Activated CD8-positive, alpha-beta memory T cell treated with anti-CD3 and anti-CD28 coated beads, Interleukin-2, amount 10 ng/mL, durations not matched to agents 7 days and 5 days (primary cell): ENCODE measurements around the gene AUTS2. TPM values are rescaled to one million over a fixed set of nuclear protein-coding genes. Genes with fewer than 3 reads are reported as not detected.
"Not testable (repeated sequence)": the region's sequence is repeated elsewhere in the genome, so short reads cannot be mapped to it uniquely, and the experiment has no call there.

Experiments
- ATAC-seq: fragments of 150-1000 bp; cut with Tn5 transposase; one replicate; pipeline ENCODE4 v1.10.0; 2021; ENCODE audit warnings: moderate library complexity
- CTCF ChIA-PET: fragments of 350-600 bp; sonication (Branson Sonifier 250); formaldehyde crosslinking; loops from one replicate; lab custom pipeline; 2021; ENCODE audit warnings: antibody characterized with exemption; lab: Charles Lee
- DNase-seq: peaks from one replicate; pipeline ENCODE4 v3.0.0-alpha.2; 2020
- H3K27ac Mint-ChIP-seq: one replicate; pipeline ENCODE4 v1.8.0; 2021; ENCODE audit warnings: mild to moderate bottlenecking, mixed read lengths
- H3K27me3 Mint-ChIP-seq: one replicate; pipeline ENCODE4 v1.8.0; 2021; ENCODE audit warnings: mixed read lengths
- H3K36me3 Mint-ChIP-seq: one replicate; pipeline ENCODE4 v1.8.0; 2021; ENCODE audit warnings: mild to moderate bottlenecking, mixed read lengths
- H3K4me1 Mint-ChIP-seq: one replicate; pipeline ENCODE4 v1.8.0; 2021; ENCODE audit warnings: mixed read lengths
- H3K4me3 Mint-ChIP-seq: one replicate; pipeline ENCODE4 v1.8.0; 2021; ENCODE audit warnings: mild to moderate bottlenecking, moderate library complexity, mixed read lengths
- H3K9me3 Mint-ChIP-seq: one replicate; pipeline ENCODE4 v1.8.0; 2022; ENCODE audit warnings: low read depth, mixed read lengths
- total RNA-seq, 2 experiments: library from RNA; stranded (reverse); gene quantifications; one replicate each; pipeline ENCODE4 v1.2.3, GENCODE V29; 2021

AUTS2 gene
- total RNA-seq, 2 experiments from 2014 or later, result 9.5 to 24.4 TPM

DNA sequence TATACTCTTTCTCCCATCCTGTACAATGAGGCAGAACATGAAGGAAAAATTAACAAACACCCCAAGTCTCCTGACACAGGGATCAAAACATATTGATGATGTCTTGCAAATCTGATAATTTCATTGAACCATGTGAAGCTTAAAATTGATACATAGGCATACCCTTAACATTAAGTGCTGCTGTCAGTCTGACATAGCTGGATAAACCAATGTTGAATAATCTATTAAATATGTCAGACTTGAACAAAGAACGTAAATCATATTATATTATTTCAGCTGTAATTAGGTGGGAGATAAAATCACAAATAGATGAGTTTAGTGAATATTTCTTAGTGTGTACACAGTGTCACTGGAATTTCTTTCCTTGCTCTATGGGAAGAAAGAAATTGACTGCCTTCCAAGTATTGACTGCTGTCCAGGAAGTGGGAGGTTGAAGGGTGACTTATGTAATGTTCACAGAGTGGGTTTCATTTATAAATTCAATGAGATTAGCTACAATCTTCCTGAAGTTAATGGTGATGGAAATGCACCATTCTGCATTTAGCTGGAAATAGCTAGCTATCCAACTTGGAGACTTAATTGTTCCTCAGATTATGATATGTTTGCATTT is 170.8 kb downstream of the AUTS2 start:
- H3K27me3 Mint-ChIP-seq, result peaks cover 5% of the 10 kb centered on the region
- CTCF ChIA-PET, result no interaction called here
- no peak for DNase-seq
- peaks cover 8% of the 10 kb centered on the region for H3K4me1 Mint-ChIP-seq
- no peak for ATAC-seq
- no peaks in the 10 kb centered on the region for H3K36me3 Mint-ChIP-seq
- no peak overlapping the region for H3K4me3 Mint-ChIP-seq
- H3K27ac Mint-ChIP-seq, result no peak overlapping the region
- H3K9me3 Mint-ChIP-seq, result peaks cover 4% of the 10 kb centered on the region

DNA sequence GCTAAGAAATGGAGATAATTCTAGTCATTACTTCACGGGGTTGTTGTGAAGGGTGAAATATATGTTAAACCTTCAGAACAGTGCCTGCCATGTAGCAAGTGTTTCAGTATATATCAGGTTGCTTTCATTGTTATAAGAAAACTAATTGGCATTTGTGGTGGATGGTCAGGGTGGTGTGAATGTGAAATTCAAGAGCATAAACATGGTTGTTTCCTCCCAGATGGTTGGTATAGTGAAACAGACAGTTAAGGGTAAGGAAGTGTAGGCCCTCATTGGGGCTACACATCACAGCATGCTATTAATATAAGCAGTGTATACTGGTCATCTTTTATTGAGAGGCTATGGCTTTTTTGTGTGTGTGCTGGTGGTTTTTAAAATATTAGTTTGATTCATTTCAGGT is 171.6 kb downstream of the AUTS2 start:
- no peak overlapping the region for H3K27ac Mint-ChIP-seq
- peaks cover 7% of the 10 kb centered on the region for H3K4me1 Mint-ChIP-seq
- ATAC-seq (no peak), DNase-seq (no peak)
- peaks cover 4% of the 10 kb centered on the region for H3K9me3 Mint-ChIP-seq
- H3K4me3 Mint-ChIP-seq, result no peak overlapping the region
- CTCF ChIA-PET, result no interaction called here
- no peaks in the 10 kb centered on the region for H3K36me3 Mint-ChIP-seq
- peaks cover 2% of the 10 kb centered on the region for H3K27me3 Mint-ChIP-seq

DNA sequence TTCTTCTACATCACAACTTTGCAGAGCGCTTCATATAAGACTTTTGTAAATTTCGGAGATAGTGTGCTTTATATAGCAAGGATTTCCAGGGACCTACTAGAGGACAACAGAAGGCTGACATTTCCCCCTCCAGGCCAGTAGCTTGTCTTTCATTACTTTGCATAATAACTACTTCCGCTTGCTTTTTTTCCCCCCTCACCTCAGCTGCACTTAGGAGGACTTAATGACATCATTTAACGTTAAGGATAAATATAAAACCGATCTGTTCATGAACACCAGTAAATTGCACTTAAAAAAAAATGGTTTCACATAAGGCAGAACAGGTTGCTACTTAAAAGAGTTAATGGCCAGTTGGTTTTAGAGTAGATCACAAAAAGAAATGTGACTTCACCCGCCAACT is 172.3 kb downstream of the AUTS2 start:
- ATAC-seq (no peak), DNase-seq (no peak)
- Mint-ChIP-seq H3K4me1 (peaks cover 3% of the 10 kb centered on the region), H3K4me3 (no peak overlapping the region), H3K27me3 (peaks cover 2% of the 10 kb centered on the region), H3K27ac (no peak overlapping the region), H3K9me3 (peaks cover 4% of the 10 kb centered on the region), H3K36me3 (no peaks in the 10 kb centered on the region)
- CTCF ChIA-PET, result no interaction called here

DNA sequence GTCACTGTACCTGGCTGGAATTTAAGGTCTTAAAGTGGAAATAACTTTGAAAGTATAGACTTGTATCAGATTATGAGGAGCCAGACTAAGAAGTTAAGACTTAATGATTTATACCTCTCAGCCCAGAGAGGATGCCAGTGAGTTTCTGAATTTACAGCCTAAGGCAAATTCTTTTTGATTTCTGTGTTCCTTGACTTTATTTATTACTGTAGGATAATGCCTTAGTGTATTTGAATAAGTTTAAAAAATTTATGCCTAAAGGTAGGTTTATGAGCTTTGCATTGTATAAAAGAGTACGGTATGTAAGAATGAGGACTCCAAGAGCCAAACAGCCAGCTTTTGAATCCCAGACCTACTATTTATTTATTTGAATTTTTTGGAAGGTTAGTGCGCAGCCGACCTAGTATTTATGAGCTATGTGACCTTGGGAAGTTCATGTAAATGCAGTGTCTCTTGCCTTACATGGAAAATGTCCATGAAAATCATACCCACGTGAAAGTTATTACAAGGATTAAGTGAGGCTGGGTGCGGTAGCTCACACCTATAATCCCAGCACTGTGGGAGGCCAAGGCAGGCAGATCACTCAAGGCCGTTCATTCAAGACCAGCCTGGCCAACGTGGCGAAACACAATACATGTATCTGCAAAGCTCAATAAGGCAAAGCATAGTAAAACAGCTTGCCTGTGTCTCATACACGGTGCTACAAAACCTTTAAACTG is 174.6 kb downstream of the AUTS2 start:
- no peaks in the 10 kb centered on the region for H3K9me3 Mint-ChIP-seq
- peaks cover 2% of the 10 kb centered on the region for H3K27me3 Mint-ChIP-seq
- ATAC-seq, result no peak
- no peak overlapping the region for H3K27ac Mint-ChIP-seq
- no peaks in the 10 kb centered on the region for H3K4me1 Mint-ChIP-seq
- DNase-seq, result no peak
- H3K36me3 Mint-ChIP-seq, result no peaks in the 10 kb centered on the region
- H3K4me3 Mint-ChIP-seq, result no peak overlapping the region
- CTCF ChIA-PET, result interaction anchor here (0.7 kb wide), 2 partner anchors 33 to 738 kb away, joined by 3 read pairs; no protein-coding TSS in a partner anchor

DNA sequence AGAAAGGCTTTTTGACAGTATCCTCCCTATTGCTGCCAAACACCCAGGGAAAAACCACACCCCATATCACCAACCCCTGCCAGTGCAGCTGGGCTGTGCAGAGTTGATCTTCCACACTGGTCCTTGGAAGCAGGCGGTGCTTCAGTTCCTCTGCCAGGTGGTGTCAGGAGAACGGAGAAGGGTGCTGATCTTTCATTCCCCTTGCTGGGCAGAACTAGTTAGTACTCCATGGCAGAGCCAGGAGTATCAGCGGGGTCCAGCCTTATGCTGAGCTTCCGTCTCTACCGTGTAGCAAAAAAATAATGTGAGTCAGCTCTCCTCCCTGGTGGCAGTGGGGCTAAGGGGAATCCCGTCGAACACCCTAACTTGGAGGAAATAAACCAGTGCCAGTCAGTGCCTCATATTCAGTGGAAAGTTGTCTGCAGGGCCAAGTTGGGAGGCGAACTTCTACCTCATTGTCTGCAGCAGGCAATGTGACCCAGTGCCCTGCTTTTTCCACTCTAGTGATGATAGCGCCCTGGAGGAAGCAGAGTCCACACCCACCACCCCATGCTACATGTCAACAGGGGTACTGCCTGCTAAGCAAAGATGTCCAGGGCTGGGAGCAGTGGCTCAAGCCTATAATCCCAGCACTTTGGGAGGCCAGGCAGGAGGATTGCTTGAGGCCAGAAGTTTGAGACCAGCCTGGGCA is 175.4 kb downstream of the AUTS2 start:
- peaks cover 2% of the 10 kb centered on the region for H3K27me3 Mint-ChIP-seq
- H3K27ac Mint-ChIP-seq, result no peak overlapping the region
- no peak for DNase-seq
- no peak overlapping the region for H3K4me3 Mint-ChIP-seq
- H3K36me3 Mint-ChIP-seq, result no peaks in the 10 kb centered on the region
- no peaks in the 10 kb centered on the region for H3K4me1 Mint-ChIP-seq
- ATAC-seq, result no peak
- no peaks in the 10 kb centered on the region for H3K9me3 Mint-ChIP-seq
- CTCF ChIA-PET, result interaction anchor here (0.7 kb wide), 2 partner anchors 33 to 738 kb away, joined by 3 read pairs; no protein-coding TSS in a partner anchor

DNA sequence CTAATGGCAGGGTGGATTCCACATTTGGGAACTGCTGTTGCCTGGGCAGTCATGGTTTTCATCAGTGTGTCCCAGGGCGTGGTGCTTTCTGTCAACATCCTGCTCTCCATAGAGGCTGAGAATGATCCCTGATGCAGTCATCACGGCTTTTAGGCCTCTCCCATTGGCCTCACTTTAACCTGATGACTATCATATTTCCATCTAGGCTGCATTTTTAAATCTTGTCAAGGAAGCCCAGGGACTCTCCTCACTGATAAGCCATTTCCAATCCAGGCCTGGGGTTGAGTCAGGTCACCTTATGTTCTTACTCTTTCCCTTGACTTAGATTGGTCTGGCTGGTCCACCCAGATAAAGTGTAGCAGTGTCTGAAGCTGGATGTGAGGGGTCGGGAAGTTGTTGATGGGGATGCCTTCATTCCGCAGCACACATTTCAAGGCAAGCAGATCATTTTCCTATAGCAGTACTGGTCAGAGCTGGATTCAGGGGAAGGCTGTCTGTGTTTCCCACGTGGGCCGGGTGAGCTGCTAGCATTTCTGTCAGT is 177.0 kb downstream of the AUTS2 start:
- Mint-ChIP-seq H3K4me1 (no peaks in the 10 kb centered on the region), H3K27me3 (no peaks in the 10 kb centered on the region), H3K36me3 (no peaks in the 10 kb centered on the region), H3K27ac (no peak overlapping the region), H3K4me3 (no peak overlapping the region), H3K9me3 (no peaks in the 10 kb centered on the region)
- no peak for ATAC-seq
- CTCF ChIA-PET, result no interaction called here
- DNase-seq, result no peak

DNA sequence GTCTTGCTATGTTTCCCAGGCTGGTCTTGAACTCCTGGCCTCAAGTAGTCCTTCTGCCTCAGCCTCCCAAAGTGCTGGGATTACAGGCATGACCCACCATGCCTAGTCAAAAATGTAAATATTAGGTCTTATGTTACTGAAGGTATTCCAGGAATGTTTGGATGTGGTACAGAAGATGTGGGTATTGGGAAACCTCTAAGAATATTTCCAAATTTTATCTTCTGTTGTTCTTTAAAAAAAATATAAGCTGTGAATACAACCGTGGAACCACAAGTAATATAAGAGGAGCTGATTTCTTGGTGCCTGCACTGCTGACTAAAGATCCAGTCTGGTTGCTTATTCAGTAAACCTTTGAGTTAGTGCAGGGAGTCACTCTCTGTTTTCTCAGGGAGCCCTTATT is 178.3 kb downstream of the AUTS2 start:
- Mint-ChIP-seq H3K9me3 (no peaks in the 10 kb centered on the region), H3K27me3 (no peaks in the 10 kb centered on the region), H3K4me1 (no peaks in the 10 kb centered on the region), H3K27ac (no peak overlapping the region), H3K4me3 (no peak overlapping the region), H3K36me3 (no peaks in the 10 kb centered on the region)
- no peak for DNase-seq
- ATAC-seq, result no peak
- CTCF ChIA-PET, result no interaction called here

DNA sequence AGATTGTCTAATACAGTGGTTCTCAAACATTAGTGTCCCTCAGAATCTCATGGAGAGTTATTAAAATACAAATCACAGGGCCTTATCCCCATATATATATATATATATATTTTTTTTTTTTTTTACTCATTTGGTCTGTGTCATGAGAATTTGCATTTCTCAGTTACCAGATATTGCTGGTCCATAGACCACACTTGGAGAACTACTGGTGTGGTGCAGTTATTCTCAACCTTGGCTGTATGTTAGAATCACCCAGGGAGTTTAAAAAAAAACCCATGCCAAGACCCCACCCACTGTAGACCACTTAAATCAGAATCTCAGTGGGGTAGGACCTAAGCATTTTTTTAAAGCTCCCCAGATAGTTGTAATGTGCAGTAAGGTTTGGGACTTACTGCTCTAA is 179.9 kb downstream of the AUTS2 start:
- H3K27ac Mint-ChIP-seq, result no peak overlapping the region
- ATAC-seq (no peak), DNase-seq (no peak)
- H3K36me3 Mint-ChIP-seq, result no peaks in the 10 kb centered on the region
- CTCF ChIA-PET, result no interaction called here
- H3K4me3 Mint-ChIP-seq, result no peak overlapping the region
- H3K27me3 Mint-ChIP-seq, result no peaks in the 10 kb centered on the region
- H3K9me3 Mint-ChIP-seq, result no peaks in the 10 kb centered on the region
- H3K4me1 Mint-ChIP-seq, result no peaks in the 10 kb centered on the region

DNA sequence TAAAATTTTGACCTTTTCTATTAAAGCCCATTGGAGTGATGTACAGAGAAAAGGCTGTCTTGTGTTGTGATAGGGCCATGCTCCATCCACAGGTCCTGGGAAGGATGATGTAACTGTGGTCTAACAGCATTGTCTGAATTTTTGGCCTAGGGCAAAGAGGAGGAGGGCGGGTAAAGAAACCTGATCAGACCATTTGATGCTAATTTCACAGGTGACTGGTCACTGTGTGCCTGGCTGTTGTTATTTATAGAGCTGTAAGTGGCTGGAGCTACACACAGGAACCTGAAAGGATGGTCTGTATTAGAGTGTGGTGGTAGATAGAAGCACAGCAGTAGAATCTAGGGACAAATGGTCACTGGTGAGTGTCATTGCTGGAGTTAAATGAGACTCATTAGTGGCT is 182.1 kb downstream of the AUTS2 start:
- H3K36me3 Mint-ChIP-seq, result no peaks in the 10 kb centered on the region
- CTCF ChIA-PET, result no interaction called here
- DNase-seq (no peak), ATAC-seq (no peak)
- H3K4me3 Mint-ChIP-seq, result no peak overlapping the region
- H3K9me3 Mint-ChIP-seq, result no peaks in the 10 kb centered on the region
- H3K27ac Mint-ChIP-seq, result no peak overlapping the region
- no peaks in the 10 kb centered on the region for H3K4me1 Mint-ChIP-seq
- H3K27me3 Mint-ChIP-seq, result no peaks in the 10 kb centered on the region

DNA sequence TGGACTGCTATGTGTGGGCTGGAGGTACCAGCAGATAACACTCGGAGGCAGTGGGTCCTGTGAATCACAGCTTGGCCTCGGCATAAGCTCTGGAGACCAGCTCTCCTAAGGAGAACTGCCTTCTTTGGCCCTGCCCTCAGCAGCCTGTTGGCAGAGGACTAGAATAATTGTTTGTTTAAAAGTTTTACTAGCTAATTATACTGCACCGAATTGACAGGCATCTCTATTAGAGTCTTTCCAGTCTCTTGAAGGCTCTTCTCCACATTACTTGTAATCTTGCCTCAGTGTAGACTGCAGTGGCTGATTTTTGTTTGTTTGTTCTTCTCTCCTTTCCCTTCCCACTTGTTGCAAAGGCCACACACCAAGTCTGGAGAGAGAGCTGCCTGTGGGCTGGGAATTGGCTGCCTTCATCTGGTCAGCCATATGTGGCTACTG is 183.2 kb downstream of the AUTS2 start:
- H3K27ac Mint-ChIP-seq, result no peak overlapping the region
- no peak overlapping the region for H3K4me3 Mint-ChIP-seq
- H3K4me1 Mint-ChIP-seq, result no peaks in the 10 kb centered on the region
- CTCF ChIA-PET, result no interaction called here
- ATAC-seq, result no peak
- no peak for DNase-seq
- H3K27me3 Mint-ChIP-seq, result no peaks in the 10 kb centered on the region
- no peaks in the 10 kb centered on the region for H3K9me3 Mint-ChIP-seq
- no peaks in the 10 kb centered on the region for H3K36me3 Mint-ChIP-seq

DNA sequence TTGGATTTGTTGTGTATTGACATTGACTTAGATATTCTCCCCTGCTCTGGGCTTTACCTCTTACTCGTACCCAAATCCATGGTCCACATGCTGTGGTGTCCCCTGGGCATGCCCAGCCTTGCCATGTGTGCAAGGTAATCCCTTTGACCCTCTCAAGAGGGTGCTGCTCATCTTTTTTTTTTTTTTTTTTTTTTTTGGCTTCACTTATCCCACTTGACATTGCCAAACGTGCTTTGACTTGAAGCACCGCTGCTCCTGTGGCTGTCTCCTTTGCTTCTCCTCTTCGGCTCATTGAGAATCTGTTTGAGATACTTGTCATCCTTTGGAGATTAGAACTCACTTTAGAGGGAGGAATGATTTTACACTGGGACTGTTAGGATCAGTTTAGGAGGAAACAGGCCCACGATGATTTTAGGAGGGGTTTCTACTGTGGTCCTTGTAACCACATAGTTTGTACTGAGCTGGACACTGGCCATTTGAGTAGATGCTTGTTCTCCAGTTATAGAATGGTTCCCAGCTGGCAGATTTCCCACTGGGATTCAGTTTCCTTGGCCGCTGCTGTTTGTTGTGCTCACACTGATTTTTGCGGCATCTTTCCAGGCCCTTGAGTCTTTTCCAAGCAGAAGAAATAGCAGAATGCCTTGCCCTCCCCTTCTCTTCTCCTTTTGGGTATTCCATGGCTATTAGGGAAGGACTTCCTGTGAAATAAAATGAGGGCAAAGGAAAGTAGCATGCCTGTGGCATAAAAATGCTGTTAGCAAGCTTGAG is 184.8 kb downstream of the AUTS2 start:
- no peak overlapping the region for H3K27ac Mint-ChIP-seq
- H3K9me3 Mint-ChIP-seq, result no peaks in the 10 kb centered on the region
- no peak for DNase-seq
- H3K4me1 Mint-ChIP-seq, result peaks cover 3% of the 10 kb centered on the region
- no peak overlapping the region for H3K4me3 Mint-ChIP-seq
- no peak for ATAC-seq
- peaks cover 4% of the 10 kb centered on the region for H3K27me3 Mint-ChIP-seq
- no peaks in the 10 kb centered on the region for H3K36me3 Mint-ChIP-seq
- CTCF ChIA-PET, result no interaction called here

DNA sequence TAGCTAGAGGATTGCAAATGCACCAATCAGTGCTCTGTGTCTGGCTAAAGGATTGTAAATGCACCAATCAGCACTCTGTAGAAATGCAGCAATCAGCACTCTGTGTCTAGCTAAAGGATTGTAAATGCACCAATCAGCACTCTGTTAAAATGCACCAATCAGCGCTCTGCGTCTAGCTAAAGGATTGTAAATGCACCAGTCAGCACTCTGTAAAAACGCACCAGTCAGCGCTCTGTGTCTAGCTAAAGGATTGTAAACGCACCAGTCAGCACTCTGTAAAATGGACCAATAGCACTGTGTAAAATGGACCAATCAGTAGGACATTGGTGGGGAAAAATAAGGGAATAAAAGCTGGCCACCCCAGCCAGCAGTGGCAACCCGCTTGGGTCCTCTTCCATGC is 187.9 kb downstream of the AUTS2 start:
- H3K4me3 Mint-ChIP-seq, H3K9me3 Mint-ChIP-seq, CTCF ChIA-PET, H3K27me3 Mint-ChIP-seq, H3K36me3 Mint-ChIP-seq, ATAC-seq, H3K4me1 Mint-ChIP-seq, H3K27ac Mint-ChIP-seq, DNase-seq: not testable (repeated sequence)

DNA sequence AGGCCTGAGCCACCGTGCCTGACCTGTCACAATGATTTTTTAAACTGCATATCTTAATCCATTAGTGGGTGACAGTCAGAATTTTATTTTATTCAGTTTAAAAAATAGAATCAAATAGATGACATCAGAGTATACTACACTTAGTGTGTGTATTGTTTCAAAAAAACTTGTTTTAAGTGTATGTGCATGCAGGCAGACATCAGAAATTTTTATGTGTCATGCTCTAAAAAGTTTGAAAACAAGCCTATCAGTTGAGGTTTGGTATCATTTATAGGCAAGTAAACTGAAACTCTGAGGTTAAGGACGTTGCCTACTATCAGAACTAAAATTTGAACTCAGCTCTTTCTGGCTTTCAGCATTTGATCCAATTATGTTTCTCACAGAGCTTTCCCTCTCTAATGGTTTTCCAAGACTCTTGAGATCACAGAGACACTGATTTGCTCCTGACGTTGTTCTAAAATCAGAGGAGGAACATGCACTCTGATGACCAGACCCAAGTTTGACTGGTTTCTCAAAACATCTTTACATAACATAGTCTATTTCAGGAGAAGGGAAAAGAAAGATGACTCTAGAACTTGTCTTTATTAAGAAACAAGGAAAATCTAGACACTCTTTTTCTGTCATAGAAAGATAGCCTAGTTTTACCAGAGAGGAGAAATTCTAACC is 188.6 kb downstream of the AUTS2 start:
- Mint-ChIP-seq H3K36me3 (no peaks in the 10 kb centered on the region), H3K9me3 (no peaks in the 10 kb centered on the region), H3K27ac (no peak overlapping the region), H3K27me3 (peaks cover 4% of the 10 kb centered on the region), H3K4me3 (no peak overlapping the region), H3K4me1 (peaks cover 3% of the 10 kb centered on the region)
- ATAC-seq (no peak), DNase-seq (no peak)
- CTCF ChIA-PET, result no interaction called here
